ENCODE data around the gene DDX21. TPM values are rescaled to one million over a fixed set of nuclear protein-coding genes. Genes with fewer than 3 reads are reported as not detected.
A peak's percentile ranks its signal among the peaks of the same experiment; 100 is the strongest.
"Not testable (repeated sequence)": the region's sequence is repeated elsewhere in the genome, so short reads cannot be mapped to it uniquely, and the experiment has no call there.

The DDX21 gene
- polyA plus RNA-seq, 4 donors = 14.1 to 42.9 (median 28.5) TPM

DNA sequence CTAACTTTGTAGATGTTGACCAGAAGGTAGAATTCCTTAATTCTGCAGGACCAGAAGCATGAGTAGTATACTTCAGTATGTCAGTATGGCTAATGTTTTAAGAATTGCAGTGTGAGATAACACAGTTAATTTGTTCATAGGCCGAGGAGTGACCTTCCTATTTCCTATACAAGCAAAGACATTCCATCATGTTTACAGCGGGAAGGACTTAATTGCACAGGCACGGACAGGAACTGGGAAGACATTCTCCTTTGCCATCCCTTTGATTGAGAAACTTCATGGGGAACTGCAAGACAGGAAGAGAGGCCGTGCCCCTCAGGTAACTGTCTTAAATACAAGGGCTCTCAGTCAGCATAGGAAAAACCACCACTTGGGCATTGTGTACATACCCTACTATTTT, 7.2 kb downstream of the DDX21 start:
- Histone ChIP-seq H3K4me3 (ENCODE audit: low read depth in 1 of 3, low read length in 3 of 3) (no peak overlapping the region), H3K27ac (ENCODE audit: low read depth in 1 of 3, low read length in 2 of 3) (no peak overlapping the region), H3K27me3 (ENCODE audit: control insufficient read depth in 3 of 3, insufficient read depth in 3 of 3, low read length in 3 of 3) (no peaks in the 10 kb centered on the region), H3K9me3 (ENCODE audit: control insufficient read depth in 2 of 2, insufficient read depth in 1 of 2, low read depth in 1 of 2, low read length in 1 of 2) (no peaks in the 10 kb centered on the region), H3K4me1 (ENCODE audit: control insufficient read depth in 3 of 3, insufficient read depth in 2 of 3, low read depth in 1 of 3, low read length in 2 of 3) (no peaks in the 10 kb centered on the region), H3K36me3 (ENCODE audit: control insufficient read depth in 3 of 3, insufficient read depth in 2 of 3, low read depth in 1 of 3, low read length in 3 of 3) (peaks cover 19 to 54% (median 26%) of the 10 kb centered on the region in 3 donors)
- WGBS, 3 donors = 89 to 98% (median 92%) methylated on average over 4 of the region's 4 CpGs
- no peak for FAIRE-seq
- DNase-seq = no peak

DNA sequence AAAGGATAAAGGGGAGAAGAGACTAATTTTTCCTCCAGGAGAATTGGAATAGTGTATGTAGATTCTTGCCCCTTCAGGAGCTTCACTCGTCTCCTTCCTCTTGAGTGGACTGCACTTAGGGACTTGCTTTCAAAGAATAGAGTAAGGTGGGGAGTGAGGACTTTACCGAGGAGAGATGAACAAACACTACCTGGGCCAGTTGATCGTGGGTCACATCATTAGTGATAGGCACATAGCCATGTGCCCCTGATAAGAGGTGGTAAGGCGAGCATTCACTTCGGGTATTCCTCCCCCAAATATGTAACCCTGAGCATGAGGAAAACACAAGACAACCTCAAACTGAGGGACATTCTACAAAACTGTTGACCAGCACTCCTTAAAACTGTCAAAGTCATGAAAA, 18.0 kb downstream of the DDX21 start:
- Histone ChIP-seq H3K9me3 (ENCODE audit: control insufficient read depth in 2 of 2, insufficient read depth in 1 of 2, low read depth in 1 of 2, low read length in 1 of 2) (no peaks in the 10 kb centered on the region), H3K4me1 (ENCODE audit: control insufficient read depth in 3 of 3, insufficient read depth in 2 of 3, low read depth in 1 of 3, low read length in 2 of 3) (no peaks in the 10 kb centered on the region), H3K4me3 (ENCODE audit: low read depth in 1 of 3, low read length in 3 of 3) (no peak overlapping the region), H3K36me3 (ENCODE audit: control insufficient read depth in 3 of 3, insufficient read depth in 2 of 3, low read depth in 1 of 3, low read length in 3 of 3) (peaks cover 21 to 50% (median 28%) of the 10 kb centered on the region in 3 donors), H3K27ac (ENCODE audit: low read depth in 1 of 3, low read length in 2 of 3) (no peak overlapping the region), H3K27me3 (ENCODE audit: control insufficient read depth in 3 of 3, insufficient read depth in 3 of 3, low read length in 3 of 3) (no peaks in the 10 kb centered on the region)
- WGBS, 3 donors = 68 to 88% (median 77%) methylated on average over 5 of the region's 5 CpGs
- no peak for DNase-seq
- no peak for FAIRE-seq

DNA sequence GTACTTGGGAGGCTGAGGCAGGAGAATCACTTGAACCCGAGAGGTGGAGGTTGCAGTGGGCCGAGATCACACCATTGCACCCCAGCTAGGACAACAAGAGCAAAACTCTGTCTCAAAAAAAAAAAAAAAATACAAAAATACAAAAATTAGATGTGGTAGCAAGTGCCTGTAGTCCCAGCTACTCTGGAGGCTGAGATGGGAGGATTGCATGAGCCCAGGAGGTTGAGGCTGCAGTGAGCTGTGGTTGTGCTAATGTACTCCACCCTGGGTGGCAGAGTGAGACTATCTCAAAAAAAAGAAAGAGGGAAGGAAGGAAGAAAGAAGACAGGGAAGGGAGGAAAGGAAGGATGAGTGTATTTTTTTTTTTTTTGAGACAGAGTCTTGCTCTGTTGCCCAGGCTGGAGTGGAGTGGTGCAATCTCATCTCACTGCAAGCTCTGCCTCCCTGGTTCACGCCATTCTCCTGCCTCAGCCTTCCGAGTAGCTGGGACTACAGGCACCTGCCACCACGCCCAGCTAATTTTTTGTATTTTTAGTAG, 20.0 kb downstream of the DDX21 start:
- DNase-seq; H3K9me3 ChIP-seq (ENCODE audit: control insufficient read depth in 2 of 2, insufficient read depth in 1 of 2, low read depth in 1 of 2, low read length in 1 of 2); FAIRE-seq; H3K4me1 ChIP-seq (ENCODE audit: control insufficient read depth in 3 of 3, insufficient read depth in 2 of 3, low read depth in 1 of 3, low read length in 2 of 3); H3K27ac ChIP-seq (ENCODE audit: low read depth in 1 of 3, low read length in 2 of 3); H3K4me3 ChIP-seq (ENCODE audit: low read depth in 1 of 3, low read length in 3 of 3); H3K27me3 ChIP-seq (ENCODE audit: control insufficient read depth in 3 of 3, insufficient read depth in 3 of 3, low read length in 3 of 3): not testable (repeated sequence)
- 96 to 98% (median 97%) methylated on average over 5 of the region's 5 CpGs for WGBS, 3 donors
- peaks cover 22 to 45% (median 26%) of the 10 kb centered on the region in 3 donors for H3K36me3 ChIP-seq (ENCODE audit: control insufficient read depth in 3 of 3, insufficient read depth in 2 of 3, low read depth in 1 of 3, low read length in 3 of 3)

DNA sequence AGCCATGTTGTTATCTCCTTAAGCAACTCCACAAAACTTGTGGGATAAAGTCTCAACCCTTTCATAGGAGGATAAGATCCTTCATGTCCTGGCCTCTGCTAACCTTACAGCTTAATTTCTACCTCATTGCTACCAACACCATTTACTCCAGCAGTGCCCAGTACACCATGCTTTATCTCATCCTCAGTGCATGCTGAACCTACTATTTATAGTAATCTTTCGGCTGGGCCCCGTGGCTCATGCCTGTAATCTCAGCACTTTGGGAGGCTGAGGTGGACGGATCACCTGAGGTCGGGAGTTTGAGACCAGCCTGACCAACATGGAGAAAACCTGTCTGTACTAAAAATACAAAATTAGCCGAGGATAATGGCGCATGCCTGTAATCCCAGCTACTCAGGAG, 23.8 kb downstream of the DDX21 start:
- not testable (repeated sequence) for H3K27me3 ChIP-seq (ENCODE audit: control insufficient read depth in 3 of 3, insufficient read depth in 3 of 3, low read length in 3 of 3); DNase-seq; H3K4me1 ChIP-seq (ENCODE audit: control insufficient read depth in 3 of 3, insufficient read depth in 2 of 3, low read depth in 1 of 3, low read length in 2 of 3); H3K4me3 ChIP-seq (ENCODE audit: low read depth in 1 of 3, low read length in 3 of 3); FAIRE-seq; H3K27ac ChIP-seq (ENCODE audit: low read depth in 1 of 3, low read length in 2 of 3); H3K9me3 ChIP-seq (ENCODE audit: control insufficient read depth in 2 of 2, insufficient read depth in 1 of 2, low read depth in 1 of 2, low read length in 1 of 2)
- 90 to 94% (median 94%) methylated on average over 6 of the region's 6 CpGs for WGBS, 3 donors
- peaks cover 8 to 42% (median 19%) of the 10 kb centered on the region in 3 donors for H3K36me3 ChIP-seq (ENCODE audit: control insufficient read depth in 3 of 3, insufficient read depth in 2 of 3, low read depth in 1 of 3, low read length in 3 of 3)

DNA sequence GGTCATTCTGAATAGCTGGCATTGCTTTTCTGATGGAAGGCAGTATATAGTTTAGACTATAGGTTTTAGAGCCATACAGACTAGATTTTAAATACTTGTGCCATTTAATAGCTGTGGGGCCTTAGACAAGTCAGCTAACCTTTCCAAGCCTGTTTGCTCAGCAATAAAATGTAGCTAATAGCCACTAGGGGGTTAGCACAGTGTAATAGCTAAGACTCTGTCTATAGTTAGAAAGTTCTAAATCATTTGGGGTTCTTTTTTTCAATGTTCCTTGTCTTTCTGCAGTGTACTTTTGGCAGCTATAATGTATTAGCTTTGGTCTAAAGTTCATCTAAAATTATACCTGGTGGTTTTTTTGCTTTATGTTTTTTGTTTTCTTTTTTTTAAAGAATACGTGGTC, 25.1 kb downstream of the DDX21 start:
- no peaks in the 10 kb centered on the region for H3K27me3 ChIP-seq (ENCODE audit: control insufficient read depth in 3 of 3, insufficient read depth in 3 of 3, low read length in 3 of 3)
- no peaks in the 10 kb centered on the region for H3K9me3 ChIP-seq (ENCODE audit: control insufficient read depth in 2 of 2, insufficient read depth in 1 of 2, low read depth in 1 of 2, low read length in 1 of 2)
- H3K27ac ChIP-seq (ENCODE audit: low read depth in 1 of 3, low read length in 2 of 3) = no peak overlapping the region
- WGBS, 3 donors = 89 to 98% (median 96%) methylated on average over 1 of the region's 1 CpG
- DNase-seq (no peak), FAIRE-seq (no peak)
- no peaks in the 10 kb centered on the region for H3K4me1 ChIP-seq (ENCODE audit: control insufficient read depth in 3 of 3, insufficient read depth in 2 of 3, low read depth in 1 of 3, low read length in 2 of 3)
- no peak overlapping the region for H3K4me3 ChIP-seq (ENCODE audit: low read depth in 1 of 3, low read length in 3 of 3)
- peaks cover 8 to 35% (median 15%) of the 10 kb centered on the region in 3 donors for H3K36me3 ChIP-seq (ENCODE audit: control insufficient read depth in 3 of 3, insufficient read depth in 2 of 3, low read depth in 1 of 3, low read length in 3 of 3)

DNA sequence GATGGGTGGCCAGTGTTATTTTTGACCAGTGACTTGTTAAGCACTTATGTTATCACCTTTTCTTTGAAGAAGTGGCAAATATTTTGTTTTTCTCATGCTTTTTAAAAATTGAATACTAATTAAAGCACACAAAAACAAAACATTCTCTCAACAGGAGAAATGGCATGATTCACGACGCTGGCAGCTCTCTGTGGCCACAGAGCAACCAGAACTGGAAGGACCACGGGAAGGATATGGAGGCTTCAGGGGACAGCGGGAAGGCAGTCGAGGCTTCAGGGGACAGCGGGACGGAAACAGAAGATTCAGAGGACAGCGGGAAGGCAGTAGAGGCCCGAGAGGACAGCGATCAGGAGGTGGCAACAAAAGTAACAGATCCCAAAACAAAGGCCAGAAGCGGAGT, 26.4 kb downstream of the DDX21 start:
- H3K27ac ChIP-seq (ENCODE audit: low read depth in 1 of 3, low read length in 2 of 3) = no peak overlapping the region
- H3K27me3 ChIP-seq (ENCODE audit: control insufficient read depth in 3 of 3, insufficient read depth in 3 of 3, low read length in 3 of 3) = no peaks in the 10 kb centered on the region
- H3K9me3 ChIP-seq (ENCODE audit: control insufficient read depth in 2 of 2, insufficient read depth in 1 of 2, low read depth in 1 of 2, low read length in 1 of 2) = no peaks in the 10 kb centered on the region
- WGBS, 3 donors = 95 to 96% (median 96%) methylated on average over 11 of the region's 11 CpGs
- peaks cover 7 to 30% (median 15%) of the 10 kb centered on the region in 3 donors for H3K36me3 ChIP-seq (ENCODE audit: control insufficient read depth in 3 of 3, insufficient read depth in 2 of 3, low read depth in 1 of 3, low read length in 3 of 3)
- FAIRE-seq = no peak
- H3K4me3 ChIP-seq (ENCODE audit: low read depth in 1 of 3, low read length in 3 of 3) = no peak overlapping the region
- no peak for DNase-seq
- no peaks in the 10 kb centered on the region for H3K4me1 ChIP-seq (ENCODE audit: control insufficient read depth in 3 of 3, insufficient read depth in 2 of 3, low read depth in 1 of 3, low read length in 2 of 3)

DNA sequence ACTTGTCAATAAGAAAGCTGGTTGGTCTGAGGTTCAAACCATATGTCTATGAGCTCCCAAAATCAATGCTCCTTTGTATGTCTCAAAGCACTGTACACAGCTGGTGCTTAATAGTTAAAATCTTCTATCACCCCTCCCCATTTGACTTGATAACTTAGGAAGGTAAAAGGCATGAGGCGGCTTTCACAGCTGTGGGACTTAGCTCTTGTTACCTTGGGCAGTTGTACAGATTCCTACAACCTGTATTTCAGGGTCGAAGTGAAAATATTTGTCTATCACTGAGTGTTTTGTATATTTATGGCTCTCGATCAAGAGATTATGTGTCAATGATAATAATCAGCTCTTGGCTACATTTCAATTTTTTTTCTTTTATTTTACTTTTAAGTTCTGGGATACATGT, 31.6 kb downstream of the DDX21 start:
- Histone ChIP-seq H3K9me3 (ENCODE audit: control insufficient read depth in 2 of 2, insufficient read depth in 1 of 2, low read depth in 1 of 2, low read length in 1 of 2) (no peaks in the 10 kb centered on the region), H3K27ac (ENCODE audit: low read depth in 1 of 3, low read length in 2 of 3) (no peak overlapping the region), H3K4me3 (ENCODE audit: low read depth in 1 of 3, low read length in 3 of 3) (no peak overlapping the region), H3K36me3 (ENCODE audit: control insufficient read depth in 3 of 3, insufficient read depth in 2 of 3, low read depth in 1 of 3, low read length in 3 of 3) (peaks cover 2 to 18% (median 4%) of the 10 kb centered on the region in 3 donors), H3K4me1 (ENCODE audit: control insufficient read depth in 3 of 3, insufficient read depth in 2 of 3, low read depth in 1 of 3, low read length in 2 of 3) (peaks cover 2 to 6% (median 3%) of the 10 kb centered on the region in 3 donors), H3K27me3 (ENCODE audit: control insufficient read depth in 3 of 3, insufficient read depth in 3 of 3, low read length in 3 of 3) (no peaks in the 10 kb centered on the region)
- FAIRE-seq = no peak
- WGBS, 3 donors = 50 to 67% (median 52%) methylated on average over 3 of the region's 3 CpGs
- no peak for DNase-seq

DNA sequence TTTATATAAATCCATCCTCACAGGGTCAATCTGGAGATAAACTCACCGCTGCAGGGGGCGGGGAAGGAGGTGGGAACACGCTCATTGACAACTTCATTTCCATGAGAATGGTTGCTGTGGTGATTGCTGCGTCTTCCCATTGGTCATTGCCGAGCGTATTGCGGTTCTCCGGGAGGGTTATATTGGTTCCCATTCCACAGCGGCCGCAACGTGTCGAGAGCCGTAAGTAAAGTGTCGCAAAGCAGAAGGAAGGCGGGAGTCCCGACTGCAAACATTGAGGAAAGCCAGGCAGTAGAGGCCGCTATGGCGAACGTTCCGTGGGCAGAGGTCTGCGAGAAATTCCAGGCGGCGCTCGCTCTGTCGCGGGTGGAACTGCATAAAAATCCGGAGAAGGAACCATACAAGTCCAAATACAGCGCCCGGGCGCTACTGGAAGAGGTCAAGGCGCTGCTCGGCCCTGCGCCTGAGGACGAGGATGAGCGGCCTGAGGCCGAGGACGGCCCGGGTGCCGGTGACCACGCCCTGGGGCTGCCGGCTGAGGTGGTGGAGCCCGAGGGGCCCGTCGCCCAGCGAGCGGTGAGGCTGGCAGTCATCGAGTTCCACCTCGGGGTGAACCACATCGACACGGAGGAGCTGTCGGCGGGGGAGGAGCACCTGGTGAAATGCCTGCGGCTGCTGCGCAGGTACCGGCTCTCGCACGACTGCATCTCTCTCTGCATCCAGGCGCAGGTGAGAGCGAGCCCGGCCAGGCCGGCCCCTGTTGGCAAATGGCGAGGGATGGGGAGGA, 32.8 kb downstream of the DDX21 start, which contains the start of gene KIFBP:
KIFBP (plus strand) TSS at position 274 of the 787 bp plus-strand sequence; CDS start at position 304, 30 bp downstream.
- peaks cover 2 to 11% (median 5%) of the 10 kb centered on the region in 3 donors for H3K4me1 ChIP-seq (ENCODE audit: control insufficient read depth in 3 of 3, insufficient read depth in 2 of 3, low read depth in 1 of 3, low read length in 2 of 3)
- H3K4me3 ChIP-seq (ENCODE audit: low read depth in 1 of 3, low read length in 3 of 3) = peak within 1 kb of the TSS; percentile 71 to 78 (median 76)
- no peaks in the 10 kb centered on the region for H3K27me3 ChIP-seq (ENCODE audit: control insufficient read depth in 3 of 3, insufficient read depth in 3 of 3, low read length in 3 of 3)
- H3K9me3 ChIP-seq (ENCODE audit: control insufficient read depth in 2 of 2, insufficient read depth in 1 of 2, low read depth in 1 of 2, low read length in 1 of 2) = no peaks in the 10 kb centered on the region
- H3K36me3 ChIP-seq (ENCODE audit: control insufficient read depth in 3 of 3, insufficient read depth in 2 of 3, low read depth in 1 of 3, low read length in 3 of 3) = peaks cover 2 to 18% (median 2%) of the 10 kb centered on the region in 3 donors
- peak; percentile 97 for DNase-seq
- FAIRE-seq = no peak
- WGBS, 3 donors = 0% methylated on average over 62 of the region's 62 CpGs
- peak within 1 kb of the TSS; percentile 77 to 92 (median 79) for H3K27ac ChIP-seq (ENCODE audit: low read depth in 1 of 3, low read length in 2 of 3)
